GM21423 (cell line): ENCODE measurements around the gene PPEF2.
"Not testable (repeated sequence)": the region's sequence is repeated elsewhere in the genome, so short reads cannot be mapped to it uniquely, and the experiment has no call there.

ENCODE experiments used
- ATAC-seq: cut with Tn5 transposase; IDR thresholded peaks from one replicate; pipeline ENCODE4 v1.9.1; 2021; ENCODE audit warnings: mild to moderate bottlenecking, moderate library complexity; ENCODE audit not compliant: unreplicated experiment

The PPEF2 gene

GRCh38 chr4:75904076-75904475 is 1.8 kb upstream of the PPEF2 start:
- ATAC-seq, result no peak

- ATAC-seq, result no peak
Observed at GRCh38 chr4:75898536-75898935, 3.7 kb downstream of the PPEF2 start.

DNA sequence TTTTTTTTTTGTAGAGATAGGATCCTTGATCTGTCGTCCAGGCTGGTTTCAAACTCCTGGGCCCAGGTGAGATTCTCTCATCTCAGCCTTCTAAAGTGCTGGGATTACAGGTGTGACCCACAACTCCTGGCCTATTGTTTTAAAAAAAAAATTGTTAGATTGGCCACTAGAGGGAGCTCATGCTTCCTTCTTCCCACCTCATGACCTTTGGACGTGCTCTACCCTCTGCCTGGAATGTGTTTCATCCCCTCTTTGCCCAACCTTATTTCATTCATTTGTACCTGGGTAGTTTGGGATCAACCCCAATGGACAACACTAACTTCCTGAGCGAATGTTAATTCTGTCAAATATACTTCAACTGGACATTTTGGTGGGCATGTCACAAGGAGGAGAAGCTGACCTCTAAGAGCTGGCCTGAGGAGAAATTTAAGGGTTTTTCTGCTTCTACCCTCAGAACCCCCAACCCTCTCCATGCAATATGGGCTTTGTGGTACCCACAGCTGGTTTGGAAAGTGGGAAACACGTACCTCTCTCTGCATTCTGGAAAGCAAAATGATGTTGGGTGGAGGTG is 6.4 kb downstream of the PPEF2 start:
- ATAC-seq, result no peak

- no peak for ATAC-seq
Observed at GRCh38 chr4:75892508-75892907, 9.7 kb downstream of the PPEF2 start.

DNA sequence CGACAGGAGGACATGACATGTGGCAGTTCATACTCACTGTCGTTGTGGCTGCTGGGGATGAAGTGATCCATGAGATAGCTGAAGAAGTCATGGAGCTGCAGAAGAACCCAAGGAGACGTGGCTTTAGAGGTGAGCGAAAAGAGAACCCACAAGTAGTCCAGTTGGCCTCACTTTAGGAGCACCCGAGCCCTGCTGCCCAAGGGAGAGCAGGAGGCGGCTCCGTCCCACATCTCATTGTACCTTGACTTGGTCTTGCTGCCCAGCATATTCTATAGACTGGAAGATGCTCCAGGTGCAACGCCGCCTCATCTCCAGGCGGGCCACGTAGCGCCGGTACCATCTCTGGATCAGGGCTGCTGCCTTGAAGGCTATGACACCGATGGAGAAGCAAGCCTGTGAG is 10.6 kb downstream of the PPEF2 start:
- ATAC-seq, result no peak

DNA sequence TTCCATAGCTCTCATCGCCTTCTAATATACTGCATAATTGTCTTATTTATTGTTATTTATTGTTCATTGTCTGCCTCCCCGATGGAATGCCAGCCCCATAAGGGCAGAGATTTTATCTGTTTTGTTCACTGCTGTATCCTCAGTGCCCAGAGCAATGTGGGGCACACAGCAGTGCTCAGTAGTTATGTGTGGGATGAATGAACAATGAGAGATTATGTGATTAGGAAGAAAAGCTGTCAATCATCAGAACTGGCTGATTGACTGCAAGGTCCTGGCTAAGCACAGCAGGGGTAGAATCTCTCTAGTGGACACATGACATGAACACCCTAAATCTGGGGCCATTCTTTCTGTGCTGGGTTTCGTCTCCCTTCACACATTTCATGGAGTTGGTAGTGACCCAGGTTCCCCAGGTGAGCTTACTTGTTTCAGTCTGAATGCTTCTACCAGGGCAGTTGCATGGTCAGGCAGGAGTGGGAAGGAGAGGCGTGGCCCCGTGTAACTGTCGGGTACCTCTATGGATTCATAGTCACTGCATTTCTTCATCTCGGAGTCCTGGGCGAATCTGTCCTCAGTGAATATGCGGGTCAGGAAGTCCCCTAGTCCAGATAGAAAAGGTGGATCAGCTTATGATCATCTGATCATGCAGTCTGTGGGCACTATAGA is 12.6 kb downstream of the PPEF2 start:
- no peak for ATAC-seq

GRCh38 chr4:75886104-75886503 is 16.1 kb downstream of the PPEF2 start:
- ATAC-seq, result no peak

DNA sequence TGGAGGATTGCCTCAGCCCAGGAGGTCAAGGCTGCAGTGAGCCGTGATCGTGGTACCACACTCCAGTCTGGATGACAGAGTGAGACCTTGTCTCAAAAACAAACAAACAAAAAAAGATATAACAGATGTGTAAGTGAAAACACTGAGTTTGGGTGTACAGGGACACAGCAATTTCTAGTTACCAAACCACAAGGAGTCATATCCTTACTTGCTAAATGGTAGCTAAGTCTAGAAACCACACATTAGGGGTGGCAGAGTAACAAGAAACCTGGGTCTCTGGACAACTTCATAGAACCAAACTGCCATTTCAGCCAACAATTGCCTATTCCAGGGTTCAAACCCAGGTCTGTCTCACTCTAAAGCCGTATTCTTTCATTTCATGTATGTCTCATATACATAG is 20.8 kb downstream of the PPEF2 start:
- ATAC-seq, result no peak

DNA sequence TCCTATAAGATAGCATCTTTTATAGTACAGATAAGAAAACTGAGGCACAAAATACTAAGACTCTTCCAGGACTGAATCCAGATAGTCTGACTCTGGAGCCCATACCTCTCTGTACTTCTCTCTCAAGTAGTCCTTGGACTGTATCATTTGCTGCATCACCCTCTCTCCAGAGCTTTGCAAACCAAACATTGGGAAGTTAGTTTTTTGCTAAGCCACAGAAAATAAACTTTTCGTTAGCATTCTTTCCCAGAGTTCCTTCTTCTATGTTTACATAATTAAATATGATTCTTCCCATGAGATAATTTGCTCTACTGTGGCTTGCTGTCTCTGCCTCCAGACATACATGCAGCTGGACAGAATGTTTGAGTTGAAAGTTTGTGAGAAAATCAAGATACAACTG is 22.0 kb downstream of the PPEF2 start:
- no peak for ATAC-seq

- no peak for ATAC-seq
Observed at GRCh38 chr4:75878246-75878756, 24.0 kb downstream of the PPEF2 start.

DNA sequence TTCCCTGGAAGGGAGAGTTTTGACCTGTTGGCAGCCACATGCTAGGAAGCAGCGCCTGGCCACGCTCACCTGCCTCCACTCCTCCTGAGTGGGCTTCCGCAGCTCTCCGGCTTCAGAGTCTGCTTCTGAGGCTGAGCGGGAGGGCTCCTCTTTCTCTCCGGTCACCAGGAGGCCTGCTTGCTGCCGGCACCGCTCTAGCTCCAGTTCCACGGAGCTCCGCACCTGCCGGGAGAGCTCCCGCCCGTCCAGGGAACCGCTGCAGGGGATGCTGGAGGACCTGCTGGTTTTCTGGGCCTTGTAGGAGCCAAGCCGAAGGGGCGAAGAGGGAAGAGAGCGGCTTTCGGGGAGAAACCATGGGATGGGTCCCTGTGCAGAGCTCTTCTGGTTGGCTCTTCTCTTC is 26.0 kb downstream of the PPEF2 start:
- no peak for ATAC-seq

- no peak for ATAC-seq
Observed at GRCh38 chr4:75869100-75869499, 33.2 kb downstream of the PPEF2 start.

DNA sequence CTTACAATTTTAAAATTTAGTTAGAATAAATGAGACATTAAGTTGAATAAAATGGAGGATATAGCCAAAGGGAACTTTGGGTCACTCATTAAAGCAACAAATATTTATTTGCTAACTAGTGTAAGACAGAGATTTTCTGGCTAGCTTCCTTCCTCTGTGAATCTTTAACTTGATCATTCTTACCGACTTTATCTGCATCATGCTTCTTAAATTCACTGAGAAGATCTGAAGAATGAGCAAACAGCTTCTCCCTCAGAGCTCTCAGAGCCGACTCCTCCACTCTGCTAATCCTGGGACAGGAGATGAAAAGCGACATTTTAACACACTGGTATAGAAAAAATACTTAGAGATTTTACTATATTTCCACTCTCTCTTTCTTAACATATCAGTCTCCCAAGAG is 35.1 kb downstream of the PPEF2 start:
- no peak for ATAC-seq

GRCh38 chr4:75860606-75861005 is 41.6 kb downstream of the PPEF2 start:
- ATAC-seq, result no peak

DNA sequence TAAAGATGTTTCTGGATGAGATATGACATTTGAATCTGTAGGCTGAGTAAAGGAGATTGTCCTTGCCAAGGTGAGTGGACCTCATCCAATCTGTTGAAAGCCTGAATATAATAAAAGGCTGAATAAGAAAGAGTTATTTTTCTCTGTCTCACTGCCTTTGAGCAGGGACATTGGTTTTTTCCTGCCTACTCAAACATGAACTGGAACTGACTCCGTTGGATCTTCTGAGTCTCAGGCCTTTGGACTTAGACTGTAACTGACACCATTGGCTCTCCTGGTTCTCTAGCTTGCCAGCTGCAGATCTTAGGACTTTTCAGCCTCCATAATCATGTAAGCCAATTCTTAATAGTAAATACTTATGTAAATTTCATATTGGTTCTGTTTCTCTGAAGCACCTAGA is 43.5 kb downstream of the PPEF2 start:
- ATAC-seq, result no peak

- ATAC-seq, result no peak
Observed at GRCh38 chr4:75849461-75849860, 52.8 kb downstream of the PPEF2 start.

DNA sequence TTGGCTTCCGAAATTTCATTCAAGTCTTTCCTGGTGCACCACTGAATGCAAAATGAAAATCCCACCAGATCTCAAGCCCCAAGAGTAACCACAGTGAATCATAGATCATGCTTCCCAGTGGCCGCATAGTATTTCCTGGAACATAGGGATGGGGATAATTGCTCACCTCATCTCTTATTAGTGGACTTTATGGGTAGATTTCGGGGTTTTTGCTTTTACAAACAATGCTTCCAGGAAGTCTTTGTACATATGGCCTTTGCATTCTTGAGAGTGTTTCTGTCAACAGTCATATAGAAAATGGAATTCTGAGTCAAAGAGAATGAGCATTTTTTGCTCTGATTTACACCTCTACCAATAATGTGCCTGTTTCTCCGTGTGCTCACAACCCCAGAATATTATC is 53.4 kb downstream of the PPEF2 start:
- ATAC-seq, result no peak

- not testable (repeated sequence) for ATAC-seq
Observed at GRCh38 chr4:75848171-75848760, 54.0 kb downstream of the PPEF2 start.

DNA sequence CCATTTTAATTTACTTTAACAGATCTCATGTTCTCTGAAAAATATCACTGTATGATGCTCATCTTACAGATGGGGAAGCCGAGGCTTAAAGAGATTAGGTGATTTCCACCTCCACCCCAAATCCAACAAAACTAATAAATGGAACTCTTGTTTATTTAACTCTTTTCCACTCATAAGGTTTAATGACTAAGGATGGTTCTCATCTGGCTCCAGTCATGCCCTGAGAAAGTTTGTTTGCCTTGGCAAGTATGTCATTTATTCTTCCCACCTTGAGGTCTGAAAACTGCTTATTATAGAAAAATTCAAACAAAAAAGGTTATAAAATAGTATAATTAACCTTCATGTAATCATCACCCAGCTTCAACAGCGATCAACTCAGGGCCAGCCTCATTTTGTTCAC is 56.3 kb downstream of the PPEF2 start:
- no peak for ATAC-seq

- ATAC-seq, result no peak
Observed at GRCh38 chr4:75844151-75844662, 58.0 kb downstream of the PPEF2 start.

DNA sequence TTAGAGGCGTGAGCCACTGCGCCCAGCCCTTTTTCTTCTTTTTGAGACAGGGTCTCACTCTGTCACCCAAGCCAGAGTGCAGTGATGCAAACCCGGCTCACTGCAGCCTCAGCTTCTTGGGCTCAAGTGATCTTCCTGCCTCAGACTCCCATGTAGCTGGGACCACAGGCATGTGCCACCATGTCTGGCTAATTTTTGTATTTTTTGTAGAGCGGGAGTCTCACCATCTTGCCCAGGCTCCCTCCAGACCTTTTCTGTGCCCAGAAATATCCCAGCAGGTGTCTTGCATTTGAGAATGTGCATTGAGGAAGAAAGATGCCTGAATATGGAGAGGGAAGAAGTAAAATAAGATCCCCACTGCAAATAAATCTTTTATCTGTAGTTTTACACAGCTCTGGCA is 58.7 kb downstream of the PPEF2 start:
- ATAC-seq, result no peak
